Activated naive CD8-positive, alpha-beta T cell treated with anti-CD3 and anti-CD28 coated beads for 36 hours (primary cell): ENCODE data around the gene LY6G6D. TPM values are rescaled to one million over a fixed set of nuclear protein-coding genes. Genes with fewer than 3 reads are reported as not detected.

ENCODE experiments used
- total RNA-seq, 2 experiments: library from RNA; stranded (reverse); gene quantifications; one replicate each; pipeline ENCODE4 v1.2.3, GENCODE V29; 2021

Gene LY6G6D
- total RNA-seq, 2 experiments from 2014 or later: not detected

Other genes with a start within 250 kb of the LY6G6D start
- 10 to 100 TPM; 17.7 to 18.5 TPM for gene MICB, start 217.2 kb upstream of the LY6G6D start, total RNA-seq
- gene MCCD1, start 186.4 kb upstream of the LY6G6D start, total RNA-seq: not detected
- gene DDX39B, start 173.3 kb upstream of the LY6G6D start, total RNA-seq: 100 to 1,000 TPM; 570 to 580 TPM
- gene ATP6V1G2, start 168.7 kb upstream of the LY6G6D start, total RNA-seq: 1 to 10 TPM; 1.0 to 1.5 TPM
- 10 to 100 TPM; 10.6 TPM for gene NFKBIL1, start 167.7 kb upstream of the LY6G6D start, total RNA-seq
- gene LTA, start 143.1 kb upstream of the LY6G6D start, total RNA-seq: 100 to 1,000 TPM; 328 to 335 TPM
- gene TNF, start 139.8 kb upstream of the LY6G6D start, total RNA-seq: 100 to 1,000 TPM; 114 to 115 TPM
- 100 to 1,000 TPM; 273 TPM for gene LTB, start 132.9 kb upstream of the LY6G6D start, total RNA-seq
- 10 to 100 TPM; 29.1 TPM for gene LST1, start 129.1 kb upstream of the LY6G6D start, total RNA-seq
- gene NCR3, start 122.3 kb upstream of the LY6G6D start, total RNA-seq: 10 to 100 TPM; 28.7 to 31.2 TPM
- gene AIF1, start 100.1 kb upstream of the LY6G6D start, total RNA-seq: 100 to 1,000 TPM; 150 to 157 TPM
- gene PRRC2A, start 94.6 kb upstream of the LY6G6D start, total RNA-seq: 100 to 1,000 TPM; 244 to 252 TPM
- gene BAG6, start 62.7 kb upstream of the LY6G6D start, total RNA-seq: 100 to 1,000 TPM; 244 to 246 TPM
- gene APOM, start 59.5 kb upstream of the LY6G6D start, total RNA-seq: 1 to 10 TPM; 5.1 to 5.7 TPM
- 10 to 100 TPM; 10.8 to 11.1 TPM for gene C6orf47, start 54.6 kb upstream of the LY6G6D start, total RNA-seq
- gene GPANK1, start 50.4 kb upstream of the LY6G6D start, total RNA-seq: 10 to 100 TPM; 33.3 to 37.0 TPM
- 100 to 1,000 TPM; 297 to 307 TPM for gene CSNK2B, start 49.3 kb upstream of the LY6G6D start, total RNA-seq
- 10 to 100 TPM; 17.6 to 21.4 TPM for gene LY6G5B, start 45.4 kb upstream of the LY6G6D start, total RNA-seq
- gene LY6G5C, start 34.3 kb upstream of the LY6G6D start, total RNA-seq: 1 to 10 TPM; 2.3 to 2.4 TPM
- gene ABHD16A, start 12.0 kb upstream of the LY6G6D start, total RNA-seq: 10 to 100 TPM; 33.3 to 35.8 TPM
- gene LY6G6F, start 8.5 kb upstream of the LY6G6D start, total RNA-seq: not detected
- gene LY6G6C, start 6.4 kb downstream of the LY6G6D start, total RNA-seq: not detected
- under 1 TPM; 0.16 to 0.56 TPM for gene MPIG6B, start 8.0 kb downstream of the LY6G6D start, total RNA-seq
- gene DDAH2, start 14.0 kb downstream of the LY6G6D start, total RNA-seq: 1 to 10 TPM; 3.5 to 3.8 TPM
- gene CLIC1, start 21.2 kb downstream of the LY6G6D start, total RNA-seq: 100 to 1,000 TPM; 328 to 329 TPM
- gene MSH5, start 24.7 kb downstream of the LY6G6D start, total RNA-seq: 10 to 100 TPM; 48.1 to 53.4 TPM
- gene SAPCD1, start 47.3 kb downstream of the LY6G6D start, total RNA-seq: 1 to 10 TPM; 7.6 to 9.5 TPM
- 1 to 10 TPM; 1.6 to 1.7 TPM for gene VWA7, start 62.0 kb downstream of the LY6G6D start, total RNA-seq
- 100 to 1,000 TPM; 176 to 181 TPM for gene VARS1, start 80.4 kb downstream of the LY6G6D start, total RNA-seq
- gene LSM2, start 91.6 kb downstream of the LY6G6D start, total RNA-seq: 100 to 1,000 TPM; 145 TPM
- gene HSPA1L, start 99.9 kb downstream of the LY6G6D start, total RNA-seq: 1 to 10 TPM; 1.2 to 1.5 TPM
- 10 to 100 TPM; 24.3 to 24.8 TPM for gene HSPA1A, start 100.2 kb downstream of the LY6G6D start, total RNA-seq
- 10 to 100 TPM; 21.6 to 24.3 TPM for gene HSPA1B, start 112.4 kb downstream of the LY6G6D start, total RNA-seq
- 10 to 100 TPM; 12.4 to 12.9 TPM for gene NEU1, start 147.5 kb downstream of the LY6G6D start, total RNA-seq
- under 1 TPM in 1 of 2 experiments, not detected in 1; 0.30 TPM for gene SLC44A4, start 163.6 kb downstream of the LY6G6D start, total RNA-seq
- gene EHMT2, start 182.3 kb downstream of the LY6G6D start, total RNA-seq: 10 to 100 TPM; 63.4 to 64.0 TPM
- gene ZBTB12, start 186.7 kb downstream of the LY6G6D start, total RNA-seq: 1 to 10 TPM; 3.1 to 3.2 TPM
- 1 to 10 TPM in 1 of 2 experiments, under 1 TPM in 1; 0.42 to 1.6 TPM for gene C2, start 212.4 kb downstream of the LY6G6D start, total RNA-seq
- gene CFB, start 230.7 kb downstream of the LY6G6D start, total RNA-seq: under 1 TPM; 0.52 to 0.82 TPM
- 10 to 100 TPM; 73.8 to 75.5 TPM for gene NELFE, start 243.6 kb downstream of the LY6G6D start, total RNA-seq
- gene SKIC2, start 243.8 kb downstream of the LY6G6D start, total RNA-seq: 10 to 100 TPM; 84.6 to 90.9 TPM